K562 (cell line): ENCODE data around the gene CREB3L1. TPM values are rescaled to one million over a fixed set of nuclear protein-coding genes. Genes with fewer than 3 reads are reported as not detected.
A peak's percentile ranks its signal among the peaks of the same experiment; 100 is the strongest.

Experiments used
- ATAC-seq: fragments of 200-7000 bp; cut with Tn5 transposase; 3 replicates; pipeline ENCODE4 v1.9.1; 2020; ENCODE audit warnings: moderate library complexity
- BruUV-seq: library from RNA; stranded (reverse); fragments of 400-500 nt; replicated peaks from 2 replicates; lab custom pipeline; 2021; lab: Mats Ljungman, UMichigan
- CTCF ChIA-PET: fragments of 300-600 bp; formaldehyde crosslinking; extraction: SDS; loops from one replicate; lab custom pipeline; 2021; ENCODE audit warnings: low intra/inter-chr PET ratio; lab: Yijun Ruan, JAX
- POLR2A ChIA-PET: fragments of 300-600, 350-650 bp; sonication (Branson Sonifier 250); formaldehyde crosslinking; extraction: SDS; loops from one replicate; lab custom pipeline; 2021; ENCODE audit warnings: antibody characterized with exemption, inconsistent platforms; lab: Yijun Ruan, JAX
- DNase-seq, 4 experiments: peaks; one replicate each; pipeline versions ENCODE4 v3.0.0 to v3.0.0-alpha.2; 2011 to 2018; ENCODE audit warnings: low spot score in 3 of 4, mixed read lengths in 3 of 4; ENCODE audit errors: extremely low read depth in 1 of 4
- FAIRE-seq: peaks from 2 replicates; lab custom pipeline; 2011; peaks lifted over from hg19 to GRCh38; lab: Jason Lieb, UNC
- H2AFZ ChIP-seq: 2 replicates; pipeline ENCODE4 v1.6.0; 2011; ENCODE audit warnings: low read depth, low read length, control low read depth, inconsistent platforms
- H3K27ac ChIP-seq: fragments of 200-600 bp; 3 replicates; pipeline ENCODE4 v1.8.0; 2011; ENCODE audit warnings: low read depth, mild to moderate bottlenecking, control low read depth, inconsistent platforms, low read length, moderate library complexity, mixed read lengths; ENCODE audit errors: extremely low read depth
- H3K27me3 ChIP-seq, 2 experiments: fragments of 300-600 bp in 1 of 2; 2 replicates in 1 of 2; 3 replicates in 1 of 2; pipeline versions ENCODE4 v1.6.0 to v1.8.0; 2011; ENCODE audit warnings: inconsistent platforms in 2 of 2, low read length in 2 of 2, mild to moderate bottlenecking in 1 of 2, mixed read lengths in 1 of 2, moderate library complexity in 1 of 2; ENCODE audit not compliant: control insufficient read depth in 2 of 2, insufficient read depth in 2 of 2
- H3K36me3 ChIP-seq: fragments of 300-600 bp; 3 replicates; pipeline ENCODE4 v1.8.0; 2011; ENCODE audit warnings: mild to moderate bottlenecking, low read length, inconsistent platforms; ENCODE audit not compliant: control insufficient read depth, insufficient read depth
- H3K4me1 ChIP-seq, 2 experiments: fragments of 200-600 bp in 1 of 2; replicated peaks in 1 of 2; 2 replicates in 1 of 2; 3 replicates in 1 of 2; pipeline versions ENCODE4 v1.5.1 to v1.8.0; 2011; ENCODE audit warnings: inconsistent platforms in 2 of 2, low read length in 2 of 2, mild to moderate bottlenecking in 1 of 2, mixed read lengths in 1 of 2, moderate library complexity in 1 of 2; ENCODE audit not compliant: control insufficient read depth in 2 of 2, insufficient read depth in 2 of 2
- H3K4me2 ChIP-seq: 2 replicates; pipeline ENCODE4 v1.6.1; 2011; ENCODE audit warnings: low read length, control low read depth, inconsistent platforms, mixed read lengths; ENCODE audit not compliant: insufficient read depth
- H3K4me3 ChIP-seq: fragments of 200-600 bp; sonication (generic), shearing (Covaris generic); 2 replicates; pipeline ENCODE4 v1.5.1; 2016; ENCODE audit warnings: control low read depth, inconsistent platforms
- H3K79me2 ChIP-seq: fragments of 200-600 bp; 3 replicates; pipeline ENCODE4 v1.8.0; 2011; ENCODE audit warnings: low read length, inconsistent platforms; ENCODE audit not compliant: control insufficient read depth, insufficient read depth
- H3K9ac ChIP-seq, 2 experiments: 2 replicates each; pipeline versions ENCODE4 v1.6.0 to v1.6.1; 2011; ENCODE audit warnings: low read depth in 2 of 2, low read length in 2 of 2, control low read depth in 1 of 2, inconsistent platforms in 1 of 2, mild to moderate bottlenecking in 1 of 2, mixed read lengths in 1 of 2; ENCODE audit not compliant: insufficient read depth in 1 of 2
- H3K9me1 ChIP-seq: one replicate; pipeline ENCODE4 v1.6.0; 2011; ENCODE audit warnings: inconsistent platforms, mild to moderate bottlenecking, low read length, moderate library complexity; ENCODE audit not compliant: control insufficient read depth, insufficient read depth
- H3K9me3 ChIP-seq: replicated peaks from 2 replicates; pipeline ENCODE4 v1.5.1; 2011; ENCODE audit warnings: low read depth, low read length, inconsistent platforms; ENCODE audit not compliant: control insufficient read depth, insufficient read depth
- H4K20me1 ChIP-seq: replicated peaks from 2 replicates; pipeline ENCODE4 v1.6.1; 2011; ENCODE audit warnings: low read length, inconsistent platforms, mixed read lengths; ENCODE audit not compliant: control insufficient read depth, insufficient read depth
- BCL6 ChIP-seq: fragments of 250-450 bp; sonication (Bioruptor Pico); IDR thresholded peaks from 2 replicates; pipeline ENCODE4 v1.4.0; 2020
- ESRRB ChIP-seq: fragments of 250-450 bp; sonication (Bioruptor Pico); IDR thresholded peaks from 2 replicates; pipeline ENCODE4 v1.5.0; 2020; ENCODE audit warnings: mild to moderate bottlenecking, moderate library complexity, borderline replicate concordance
- KDM1A ChIP-seq, 2 experiments: fragments of 450-650 bp; IDR thresholded peaks; 2 replicates each; pipeline ENCODE4 v1.6.1; 2016; ENCODE audit warnings: mild to moderate bottlenecking in 2 of 2
- PTTG1 ChIP-seq: fragments of 450-650 bp; IDR thresholded peaks from 2 replicates; pipeline ENCODE4 v1.6.1; 2016; ENCODE audit warnings: low read depth, mild to moderate bottlenecking, missing genetic modification characterization, missing compliant biosample characterization
- SPI1 ChIP-seq: IDR thresholded peaks from 2 replicates; pipeline ENCODE4 v1.6.1; 2011; ENCODE audit warnings: low read depth, low read length, control low read depth, borderline replicate concordance
- THRAP3 ChIP-seq: fragments of 450-650 bp; IDR thresholded peaks from 2 replicates; pipeline ENCODE4 v1.6.1; 2016; ENCODE audit warnings: mild to moderate bottlenecking, inconsistent platforms, borderline replicate concordance
- ZNF354B ChIP-seq: fragments of 250-450 bp; sonication (Bioruptor Pico); IDR thresholded peaks from 2 replicates; pipeline ENCODE4 v1.4.0; 2020
- ZNF561 ChIP-seq: fragments of 450-650 bp; formaldehyde crosslinking; conservative IDR thresholded peaks from 2 replicates; pipeline ENCODE4 v1.4.0; 2020; ENCODE audit warnings: mild to moderate bottlenecking, moderate library complexity
- ZSCAN32 ChIP-seq: fragments of 450-650 bp; formaldehyde crosslinking; IDR thresholded peaks from 2 replicates; pipeline ENCODE4 v1.4.0; 2020; ENCODE audit warnings: mild to moderate bottlenecking, moderate library complexity
- WGBS: fragments of 100-300 bp; shearing (Covaris generic); methylation state at CpG from one replicate; pipeline ENCODE4 v1.1.6; 2016; ENCODE audit warnings: low coverage, mixed read lengths; ENCODE audit not compliant: insufficient coverage; ENCODE audit errors: missing lambda C conversion rate; 5-methylcytosine and 5-hydroxymethylcytosine counted together
- in situ Hi-C: fragments of 300-500 bp; cut with MboI; formaldehyde crosslinking; loops from 4 replicates; pipeline ENCODE4 v1.15.0; 2018; ENCODE audit warnings: inconsistent platforms, mixed read lengths
- intact Hi-C: fragments of 100-400 bp; cut with micrococcal nuclease; formaldehyde crosslinking; loops from 2 replicates; pipeline ENCODE4 v1.14.2; 2022
- polyA plus RNA-seq, 8 experiments: library from polyadenylated mRNA; depleted of rRNA in 4 of 8; stranded (reverse) in 5 of 8; unstranded in 3 of 8; fragments of >200 nt; fragmentation: Nextera tagmentation in 2 of 8; fragmentation: Illumina TruSeq in 1 of 8; extraction: Ambion mirVana in 2 of 8; extraction: Trizol in 1 of 8; gene quantifications; 2 replicates each; pipeline versions ENCODE4 v1.2.1 to v1.2.3, GENCODE V29; 2011 to 2014; ENCODE audit warnings: inconsistent platforms in 1 of 8, missing spikeins in 1 of 8
- total RNA-seq, 7 experiments: library from RNA; depleted of rRNA in 6 of 7; stranded (reverse); fragments of >200 nt in 6 of 7; fragmentation: Illumina TruSeq in 2 of 7; extraction: Trizol in 2 of 7; gene quantifications; 2 replicates each; pipeline versions ENCODE4 v1.2.1 to v1.2.3, GENCODE V29; 2011 to 2021; ENCODE audit warnings: low replicate concordance in 1 of 7
- TF ChIP-seq, protein P1 (sequence below): conservative IDR thresholded peaks from 2 replicates; pipeline ENCODE4 v1.6.1; 2011; ENCODE audit warnings: low read depth, mild to moderate bottlenecking, low read length; ENCODE audit not compliant: control insufficient read depth
- TF ChIP-seq, protein P2 (sequence below): fragments of 450-650 bp; IDR thresholded peaks from 2 replicates; pipeline ENCODE4 v1.7.0; 2016; ENCODE audit warnings: borderline replicate concordance
- TF ChIP-seq, protein P3 (sequence below): fragments of 450-650 bp; formaldehyde crosslinking; IDR thresholded peaks from 2 replicates; pipeline ENCODE4 v1.4.0; 2020; ENCODE audit warnings: mild to moderate bottlenecking, moderate library complexity
- TF ChIP-seq, protein P4 (sequence below): IDR thresholded peaks from 2 replicates; pipeline ENCODE4 v1.6.1; 2014; ENCODE audit warnings: antibody characterized with exemption
- TF ChIP-seq, protein P5 (sequence below): fragments of 450-650 bp; IDR thresholded peaks from 2 replicates; pipeline ENCODE4 v1.6.1; 2016
- TF ChIP-seq, protein P6 (sequence below): sonication (generic); formaldehyde crosslinking; IDR thresholded peaks from 2 replicates; pipeline ENCODE4 v1.8.1; 2023; ENCODE audit warnings: mild to moderate bottlenecking, missing genetic modification reagents, moderate library complexity

Gene CREB3L1
- total and polyA plus RNA-seq, 9 of the 15 experiments (the other 6 are each of a cell fraction or from before 2014, with no cell fraction given), result 1.2 to 27.6 (median 3.7) TPM

DNA sequence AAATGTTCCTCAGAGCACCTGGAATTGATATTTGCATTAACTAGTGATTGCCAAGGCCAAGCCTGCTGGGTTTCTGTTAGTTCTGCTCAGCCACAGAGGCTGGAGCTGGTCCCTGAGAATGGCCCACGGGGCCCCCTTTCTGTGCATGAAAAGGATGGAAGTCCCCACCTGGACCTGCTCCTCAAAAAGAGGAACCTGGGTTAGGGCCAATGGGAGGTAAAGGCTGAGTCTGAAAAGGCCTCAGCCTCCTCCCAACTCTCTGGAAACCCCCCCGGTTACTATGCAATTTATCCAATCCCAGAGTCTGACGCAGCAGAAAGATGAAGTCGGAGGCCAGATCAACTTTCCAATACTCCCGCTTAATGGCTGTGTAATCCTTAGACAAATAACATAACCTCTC, 6.8 kb upstream of the CREB3L1 start:
- Histone ChIP-seq H4K20me1 (no peaks in the 10 kb centered on the region), H3K4me3 (no peak overlapping the region), H3K9me3 (no peaks in the 10 kb centered on the region), H2AFZ (peak overlapping the region; percentile 28; the same call in 1 of the 2 replicates), H3K27me3 (no peaks in the 10 kb centered on the region; a peak in 1 of 5 replicates), H3K9ac (no peak overlapping the region), H3K36me3 (no peaks in the 10 kb centered on the region), H3K79me2 (no peaks in the 10 kb centered on the region), H3K4me1 (peaks cover 21 to 30% of the 10 kb centered on the region in 2 experiments; a peak in 4 of 5 replicates), H3K9me1 (no peaks in the 10 kb centered on the region), H3K27ac (no peak overlapping the region), H3K4me2 (no peak overlapping the region)
- POLR2A ChIA-PET, result no interaction called here
- intact Hi-C loops, result no loop called here
- DNase-seq, result no peak
- no peak for FAIRE-seq
- 12% methylated on average over 5 of the region's 5 CpGs for WGBS
- BruUV-seq, result no TSS peak
- CTCF ChIA-PET, result no interaction called here
- no peak for ATAC-seq
- in situ Hi-C loops, result no loop called here
- TF ChIP-seq ZNF561 (CRISPR knock-in tag) (no peak), ZNF354B (no peak), PTTG1 (tag) (no peak), BCL6 (no peak), SPI1 (peak; percentile 65), ESRRB (no peak), KDM1A (IDR thresholded peaks at IDR 0.05) (peak in 1 of 2 experiments; percentile 27; a peak in 1 of 4 replicates), ZSCAN32 (no peak), THRAP3 (no peak)
- TF ChIP-seq, protein P1, sequence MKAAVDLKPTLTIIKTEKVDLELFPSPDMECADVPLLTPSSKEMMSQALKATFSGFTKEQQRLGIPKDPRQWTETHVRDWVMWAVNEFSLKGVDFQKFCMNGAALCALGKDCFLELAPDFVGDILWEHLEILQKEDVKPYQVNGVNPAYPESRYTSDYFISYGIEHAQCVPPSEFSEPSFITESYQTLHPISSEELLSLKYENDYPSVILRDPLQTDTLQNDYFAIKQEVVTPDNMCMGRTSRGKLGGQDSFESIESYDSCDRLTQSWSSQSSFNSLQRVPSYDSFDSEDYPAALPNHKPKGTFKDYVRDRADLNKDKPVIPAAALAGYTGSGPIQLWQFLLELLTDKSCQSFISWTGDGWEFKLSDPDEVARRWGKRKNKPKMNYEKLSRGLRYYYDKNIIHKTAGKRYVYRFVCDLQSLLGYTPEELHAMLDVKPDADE, result no peak
- TF ChIP-seq, protein P2, sequence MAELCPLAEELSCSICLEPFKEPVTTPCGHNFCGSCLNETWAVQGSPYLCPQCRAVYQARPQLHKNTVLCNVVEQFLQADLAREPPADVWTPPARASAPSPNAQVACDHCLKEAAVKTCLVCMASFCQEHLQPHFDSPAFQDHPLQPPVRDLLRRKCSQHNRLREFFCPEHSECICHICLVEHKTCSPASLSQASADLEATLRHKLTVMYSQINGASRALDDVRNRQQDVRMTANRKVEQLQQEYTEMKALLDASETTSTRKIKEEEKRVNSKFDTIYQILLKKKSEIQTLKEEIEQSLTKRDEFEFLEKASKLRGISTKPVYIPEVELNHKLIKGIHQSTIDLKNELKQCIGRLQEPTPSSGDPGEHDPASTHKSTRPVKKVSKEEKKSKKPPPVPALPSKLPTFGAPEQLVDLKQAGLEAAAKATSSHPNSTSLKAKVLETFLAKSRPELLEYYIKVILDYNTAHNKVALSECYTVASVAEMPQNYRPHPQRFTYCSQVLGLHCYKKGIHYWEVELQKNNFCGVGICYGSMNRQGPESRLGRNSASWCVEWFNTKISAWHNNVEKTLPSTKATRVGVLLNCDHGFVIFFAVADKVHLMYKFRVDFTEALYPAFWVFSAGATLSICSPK, result no peak
- TF ChIP-seq, protein P3, sequence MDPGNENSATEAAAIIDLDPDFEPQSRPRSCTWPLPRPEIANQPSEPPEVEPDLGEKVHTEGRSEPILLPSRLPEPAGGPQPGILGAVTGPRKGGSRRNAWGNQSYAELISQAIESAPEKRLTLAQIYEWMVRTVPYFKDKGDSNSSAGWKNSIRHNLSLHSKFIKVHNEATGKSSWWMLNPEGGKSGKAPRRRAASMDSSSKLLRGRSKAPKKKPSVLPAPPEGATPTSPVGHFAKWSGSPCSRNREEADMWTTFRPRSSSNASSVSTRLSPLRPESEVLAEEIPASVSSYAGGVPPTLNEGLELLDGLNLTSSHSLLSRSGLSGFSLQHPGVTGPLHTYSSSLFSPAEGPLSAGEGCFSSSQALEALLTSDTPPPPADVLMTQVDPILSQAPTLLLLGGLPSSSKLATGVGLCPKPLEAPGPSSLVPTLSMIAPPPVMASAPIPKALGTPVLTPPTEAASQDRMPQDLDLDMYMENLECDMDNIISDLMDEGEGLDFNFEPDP (CRISPR knock-in tag), result no peak
- TF ChIP-seq, protein P4, sequence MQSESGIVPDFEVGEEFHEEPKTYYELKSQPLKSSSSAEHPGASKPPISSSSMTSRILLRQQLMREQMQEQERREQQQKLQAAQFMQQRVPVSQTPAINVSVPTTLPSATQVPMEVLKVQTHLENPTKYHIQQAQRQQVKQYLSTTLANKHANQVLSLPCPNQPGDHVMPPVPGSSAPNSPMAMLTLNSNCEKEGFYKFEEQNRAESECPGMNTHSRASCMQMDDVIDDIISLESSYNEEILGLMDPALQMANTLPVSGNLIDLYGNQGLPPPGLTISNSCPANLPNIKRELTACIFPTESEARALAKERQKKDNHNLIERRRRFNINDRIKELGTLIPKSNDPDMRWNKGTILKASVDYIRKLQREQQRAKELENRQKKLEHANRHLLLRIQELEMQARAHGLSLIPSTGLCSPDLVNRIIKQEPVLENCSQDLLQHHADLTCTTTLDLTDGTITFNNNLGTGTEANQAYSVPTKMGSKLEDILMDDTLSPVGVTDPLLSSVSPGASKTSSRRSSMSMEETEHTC, result no peak
- TF ChIP-seq, protein P5, sequence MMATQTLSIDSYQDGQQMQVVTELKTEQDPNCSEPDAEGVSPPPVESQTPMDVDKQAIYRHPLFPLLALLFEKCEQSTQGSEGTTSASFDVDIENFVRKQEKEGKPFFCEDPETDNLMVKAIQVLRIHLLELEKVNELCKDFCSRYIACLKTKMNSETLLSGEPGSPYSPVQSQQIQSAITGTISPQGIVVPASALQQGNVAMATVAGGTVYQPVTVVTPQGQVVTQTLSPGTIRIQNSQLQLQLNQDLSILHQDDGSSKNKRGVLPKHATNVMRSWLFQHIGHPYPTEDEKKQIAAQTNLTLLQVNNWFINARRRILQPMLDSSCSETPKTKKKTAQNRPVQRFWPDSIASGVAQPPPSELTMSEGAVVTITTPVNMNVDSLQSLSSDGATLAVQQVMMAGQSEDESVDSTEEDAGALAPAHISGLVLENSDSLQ, result peak; percentile 53
- TF ChIP-seq, protein P6, sequence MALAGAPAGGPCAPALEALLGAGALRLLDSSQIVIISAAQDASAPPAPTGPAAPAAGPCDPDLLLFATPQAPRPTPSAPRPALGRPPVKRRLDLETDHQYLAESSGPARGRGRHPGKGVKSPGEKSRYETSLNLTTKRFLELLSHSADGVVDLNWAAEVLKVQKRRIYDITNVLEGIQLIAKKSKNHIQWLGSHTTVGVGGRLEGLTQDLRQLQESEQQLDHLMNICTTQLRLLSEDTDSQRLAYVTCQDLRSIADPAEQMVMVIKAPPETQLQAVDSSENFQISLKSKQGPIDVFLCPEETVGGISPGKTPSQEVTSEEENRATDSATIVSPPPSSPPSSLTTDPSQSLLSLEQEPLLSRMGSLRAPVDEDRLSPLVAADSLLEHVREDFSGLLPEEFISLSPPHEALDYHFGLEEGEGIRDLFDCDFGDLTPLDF (CRISPR knock-in tag), result no peak
